Endothelial cell of umbilical vein (primary cell): ENCODE measurements around the gene ZP2. TPM values are rescaled to one million over a fixed set of nuclear protein-coding genes. Genes with fewer than 3 reads are reported as not detected.

Experiments used
- BruUV-seq: library from RNA; stranded (reverse); fragments of 400-500 nt; replicated peaks from 2 replicates; lab custom pipeline; 2021; lab: Mats Ljungman, UMichigan
- CTCF ChIA-PET: fragments of 300-600, 350-600 bp; sonication (Branson Sonifier 250); formaldehyde crosslinking; loops from one replicate; lab custom pipeline; 2021; ENCODE audit warnings: antibody characterized with exemption, inconsistent platforms; lab: Charles Lee
- POLR2A ChIA-PET: fragments of 300-600, 350-600 bp; sonication (Branson Sonifier 250); formaldehyde crosslinking; loops from one replicate; lab custom pipeline; 2021; ENCODE audit warnings: antibody characterized with exemption, inconsistent platforms; lab: Charles Lee
- DNase-seq: peaks from one replicate; pipeline ENCODE4 v3.0.0-alpha.2; 2011; ENCODE audit warnings: low read depth, low spot score
- FAIRE-seq: peaks from 2 replicates; lab custom pipeline; 2011; peaks lifted over from hg19 to GRCh38; lab: Jason Lieb, UNC
- H2AFZ ChIP-seq: 2 replicates; pipeline ENCODE4 v1.6.0; 2012; ENCODE audit warnings: low read depth, low read length, control low read depth, inconsistent platforms
- H3K27ac ChIP-seq: 2 replicates; pipeline ENCODE4 v1.5.1; 2011; ENCODE audit warnings: low read depth, mild to moderate bottlenecking, control low read depth, low read length, moderate library complexity; ENCODE audit not compliant: insufficient read depth
- H3K27me3 ChIP-seq, 2 experiments: 2 replicates each; pipeline versions ENCODE4 v1.6.0 to v1.6.1; 2011; ENCODE audit warnings: low read length in 2 of 2, mixed read lengths in 1 of 2; ENCODE audit not compliant: control insufficient read depth in 2 of 2, insufficient read depth in 2 of 2
- H3K36me3 ChIP-seq, 2 experiments: 2 replicates in 1 of 2; 3 replicates in 1 of 2; pipeline ENCODE4 v1.5.1; 2011; ENCODE audit warnings: low read length in 2 of 2, mild to moderate bottlenecking in 1 of 2, moderate library complexity in 1 of 2; ENCODE audit not compliant: control insufficient read depth in 2 of 2, insufficient read depth in 2 of 2; ENCODE audit errors: extremely low read depth in 1 of 2
- H3K4me1 ChIP-seq: 3 replicates; pipeline ENCODE4 v1.5.1; 2011; ENCODE audit warnings: mild to moderate bottlenecking, low read length; ENCODE audit not compliant: control insufficient read depth, insufficient read depth; ENCODE audit errors: extremely low read depth
- H3K4me2 ChIP-seq: 2 replicates; pipeline ENCODE4 v1.6.1; 2011; ENCODE audit warnings: low read length, control low read depth, mixed read lengths; ENCODE audit not compliant: insufficient read depth
- H3K4me3 ChIP-seq, 3 experiments: fragments of 200-600 bp in 1 of 3; sonication (generic), shearing (Covaris generic) in 1 of 3; replicated peaks in 1 of 3; 2 replicates each; pipeline ENCODE4 v1.5.1; 2011 to 2016; ENCODE audit warnings: control low read depth in 3 of 3, low read length in 3 of 3, mild to moderate bottlenecking in 2 of 3, inconsistent platforms in 1 of 3, low read depth in 1 of 3, moderate library complexity in 1 of 3; ENCODE audit not compliant: insufficient read depth in 1 of 3
- H3K79me2 ChIP-seq: 2 replicates; pipeline ENCODE4 v1.6.0; 2012; ENCODE audit warnings: low read length, inconsistent platforms; ENCODE audit not compliant: control insufficient read depth, insufficient read depth
- H3K9ac ChIP-seq: replicated peaks from 2 replicates; pipeline ENCODE3; 2011; ENCODE audit warnings: low read length, control low read depth; ENCODE audit not compliant: insufficient read depth; ENCODE audit errors: extremely low read depth
- H3K9me1 ChIP-seq: replicated peaks from 3 replicates; pipeline ENCODE4 v1.6.0; 2011; ENCODE audit warnings: mild to moderate bottlenecking, low read length; ENCODE audit not compliant: control insufficient read depth, insufficient read depth; ENCODE audit errors: extremely low read depth
- H3K9me3 ChIP-seq: replicated peaks from 2 replicates; pipeline ENCODE4 v1.5.1; 2012; ENCODE audit warnings: low read length, inconsistent platforms; ENCODE audit not compliant: control insufficient read depth, insufficient read depth
- H4K20me1 ChIP-seq: replicated peaks from 2 replicates; pipeline ENCODE3; 2011; ENCODE audit warnings: mild to moderate bottlenecking, low read length; ENCODE audit not compliant: control insufficient read depth, insufficient read depth; ENCODE audit errors: extremely low read depth
- EZH2 ChIP-seq: IDR thresholded peaks from 2 replicates; pipeline ENCODE4 v1.6.1; 2012; ENCODE audit warnings: borderline replicate concordance, low read depth, mild to moderate bottlenecking, moderate library complexity, low read length, inconsistent platforms; ENCODE audit not compliant: severe bottlenecking
- FOS ChIP-seq: IDR thresholded peaks from 2 replicates; pipeline ENCODE4 v1.6.1; 2011; ENCODE audit warnings: mild to moderate bottlenecking, low read length, moderate library complexity, borderline replicate concordance; ENCODE audit not compliant: insufficient read depth
- GATA2 ChIP-seq: IDR thresholded peaks from 2 replicates; pipeline ENCODE4 v1.7.0; 2011; ENCODE audit warnings: low read depth, mild to moderate bottlenecking, moderate library complexity, mixed read lengths, low read length; ENCODE audit not compliant: insufficient read length, insufficient read depth
- JUN ChIP-seq: IDR thresholded peaks from 2 replicates; pipeline ENCODE4 v1.6.1; 2011; ENCODE audit warnings: borderline replicate concordance, low read depth; ENCODE audit not compliant: insufficient read length, insufficient read depth
- MYC ChIP-seq: IDR thresholded peaks from one replicate; pipeline ENCODE4 v1.6.1; 2011; ENCODE audit warnings: mild to moderate bottlenecking, low read depth, low read length
- POLR2A ChIP-seq: IDR thresholded peaks from 2 replicates; pipeline ENCODE4 v1.6.1; 2012; ENCODE audit warnings: low read depth, mild to moderate bottlenecking, control low read depth, low read length
- POLR2AphosphoS5 ChIP-seq: IDR thresholded peaks from 2 replicates; pipeline ENCODE4 v1.6.1; 2012; ENCODE audit warnings: low read depth, mild to moderate bottlenecking, control low read depth, low read length, moderate library complexity; ENCODE audit not compliant: insufficient read depth
- dilution Hi-C: fragments of 300-500 bp; cut with MboI; formaldehyde crosslinking; loops from one replicate; pipeline ENCODE4 v1.15.0; 2019; ENCODE audit warnings: low sequenced_read_pairs; ENCODE audit not compliant: extremely low pct_ligation_motif_present
- intact Hi-C: fragments of 100-400 bp; cut with micrococcal nuclease; formaldehyde crosslinking; loops from one replicate; pipeline ENCODE4 v1.10.0; 2022
- polyA plus RNA-seq, 4 experiments: library from polyadenylated mRNA; depleted of rRNA in 3 of 4; stranded (reverse) in 3 of 4; unstranded in 1 of 4; fragments of >200 nt; gene quantifications; 2 replicates each; pipeline versions ENCODE4 v1.2.1 to v1.2.3, GENCODE V29; 2011 to 2012; ENCODE audit warnings: missing spikeins in 1 of 4
- total RNA-seq: library from RNA; stranded (reverse); gene quantifications from 2 replicates; pipeline ENCODE4 v1.2.3, GENCODE V29; 2021
- TF ChIP-seq, protein P1 (sequence below): IDR thresholded peaks from 2 replicates; pipeline ENCODE4 v1.6.1; 2011; ENCODE audit not compliant: insufficient read depth, insufficient read length
- TF ChIP-seq, protein P2 (sequence below), 2 donors: IDR thresholded peaks; 1 replicate in 1 of 2; 2 replicates in 1 of 2; pipeline ENCODE4 v1.5.1; 2011; ENCODE audit warnings: low read length in 2 of 2, mild to moderate bottlenecking in 2 of 2, moderate library complexity in 2 of 2, control low read depth in 1 of 2, inconsistent platforms in 1 of 2, low read depth in 1 of 2; ENCODE audit not compliant: insufficient read depth in 1 of 2; ENCODE audit errors: extremely low read depth in 1 of 2

Gene ZP2
- total and polyA plus RNA-seq, 2 donors (not counting 3 experiments of a cell fraction or from before 2014, with no cell fraction given) = not detected

DNA sequence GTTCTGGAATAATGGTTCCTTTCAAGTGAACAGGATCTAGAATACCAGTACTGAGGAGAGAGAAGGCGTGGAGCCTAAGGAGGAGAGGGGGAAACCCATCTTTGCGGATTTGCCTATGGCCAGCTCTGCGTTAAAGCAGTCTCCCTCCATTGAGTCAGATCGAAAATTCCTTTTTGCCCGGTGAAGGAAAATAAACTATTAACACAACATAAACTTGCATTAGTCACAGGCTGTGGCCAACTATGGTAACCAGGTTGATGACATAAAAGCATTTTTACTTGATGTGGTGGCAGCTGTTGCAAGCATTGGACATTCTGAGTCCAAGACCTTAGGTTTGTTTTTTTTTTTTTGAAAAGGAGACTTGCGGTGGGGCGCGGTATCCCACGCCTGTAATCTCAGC is 44.0 kb downstream of the ZP2 start:
- no peaks in the 10 kb centered on the region for H3K79me2 ChIP-seq
- no peaks in the 10 kb centered on the region for H3K9me1 ChIP-seq
- BruUV-seq = no TSS peak
- no peak for FAIRE-seq
- ChIA-PET CTCF (interaction anchor here (1.9 to 2.1 kb wide), 2 partner anchors 11 kb away, joined by 7 to 8 read pairs; no protein-coding TSS in a partner anchor), POLR2A (interaction anchor here (0.7 kb wide), 1 partner anchor 19 kb away, joined by 3 read pairs; no protein-coding TSS in a partner anchor)
- TF ChIP-seq POLR2A (no peak), MYC (no peak), FOS (no peak), POLR2AphosphoS5 (no peak), EZH2 (no peak), JUN (no peak), GATA2 (no peak)
- TF ChIP-seq, protein P1, sequence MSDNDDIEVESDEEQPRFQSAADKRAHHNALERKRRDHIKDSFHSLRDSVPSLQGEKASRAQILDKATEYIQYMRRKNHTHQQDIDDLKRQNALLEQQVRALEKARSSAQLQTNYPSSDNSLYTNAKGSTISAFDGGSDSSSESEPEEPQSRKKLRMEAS = no peak
- TF ChIP-seq, protein P2, sequence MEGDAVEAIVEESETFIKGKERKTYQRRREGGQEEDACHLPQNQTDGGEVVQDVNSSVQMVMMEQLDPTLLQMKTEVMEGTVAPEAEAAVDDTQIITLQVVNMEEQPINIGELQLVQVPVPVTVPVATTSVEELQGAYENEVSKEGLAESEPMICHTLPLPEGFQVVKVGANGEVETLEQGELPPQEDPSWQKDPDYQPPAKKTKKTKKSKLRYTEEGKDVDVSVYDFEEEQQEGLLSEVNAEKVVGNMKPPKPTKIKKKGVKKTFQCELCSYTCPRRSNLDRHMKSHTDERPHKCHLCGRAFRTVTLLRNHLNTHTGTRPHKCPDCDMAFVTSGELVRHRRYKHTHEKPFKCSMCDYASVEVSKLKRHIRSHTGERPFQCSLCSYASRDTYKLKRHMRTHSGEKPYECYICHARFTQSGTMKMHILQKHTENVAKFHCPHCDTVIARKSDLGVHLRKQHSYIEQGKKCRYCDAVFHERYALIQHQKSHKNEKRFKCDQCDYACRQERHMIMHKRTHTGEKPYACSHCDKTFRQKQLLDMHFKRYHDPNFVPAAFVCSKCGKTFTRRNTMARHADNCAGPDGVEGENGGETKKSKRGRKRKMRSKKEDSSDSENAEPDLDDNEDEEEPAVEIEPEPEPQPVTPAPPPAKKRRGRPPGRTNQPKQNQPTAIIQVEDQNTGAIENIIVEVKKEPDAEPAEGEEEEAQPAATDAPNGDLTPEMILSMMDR (IDR thresholded peaks at IDR 0.05; ENCODE audit: extremely low read depth in 1 of 2, insufficient read depth in 1 of 2, low read depth in 1 of 2, low read length in 2 of 2) = no peak
- H3K27me3 ChIP-seq = no peaks in the 10 kb centered on the region
- H3K4me1 ChIP-seq = no peaks in the 10 kb centered on the region
- H3K27ac ChIP-seq = no peak overlapping the region
- no peak overlapping the region for H2AFZ ChIP-seq
- H3K9me3 ChIP-seq = no peaks in the 10 kb centered on the region
- peaks cover 6 to 16% of the 10 kb centered on the region in 2 experiments for H3K36me3 ChIP-seq
- intact Hi-C loops (no loop called here), dilution Hi-C loops (no loop called here)
- no peak for DNase-seq
- H3K9ac ChIP-seq = no peak overlapping the region
- H4K20me1 ChIP-seq = no peaks in the 10 kb centered on the region
- no peak overlapping the region for H3K4me3 ChIP-seq
- no peak overlapping the region for H3K4me2 ChIP-seq
